ENCODE data around the gene MYNN.

The MYNN gene

DNA sequence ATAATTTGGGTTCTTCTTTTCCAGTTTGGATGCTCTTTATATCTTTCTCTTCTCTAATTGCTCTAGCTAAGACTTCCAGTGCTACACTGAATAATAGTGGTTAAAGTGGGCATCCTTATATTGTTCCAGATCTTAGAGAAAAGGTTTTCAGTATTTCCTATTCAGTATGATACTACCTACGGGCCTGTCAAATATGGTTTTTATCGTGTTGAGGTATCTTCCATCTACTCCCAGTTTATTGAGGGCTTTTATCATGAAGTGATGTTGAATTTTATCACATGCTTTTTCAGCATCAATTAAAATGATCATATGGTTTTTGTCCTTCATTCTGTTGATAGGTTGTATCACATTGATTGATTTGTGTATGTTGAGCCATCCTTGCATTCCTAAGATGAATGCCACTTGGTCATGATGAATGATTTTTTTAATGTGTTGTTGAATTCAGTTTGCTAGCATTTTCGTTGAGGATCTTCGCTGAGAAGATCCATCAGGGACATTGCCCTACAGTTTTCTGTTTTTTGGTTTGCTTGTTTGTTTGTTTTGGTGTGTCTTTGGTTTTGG, 42.5 kb downstream of the MYNN start:
- H3K27ac ChIP-seq: no peak overlapping the region
- TF ChIP-seq, protein P1, sequence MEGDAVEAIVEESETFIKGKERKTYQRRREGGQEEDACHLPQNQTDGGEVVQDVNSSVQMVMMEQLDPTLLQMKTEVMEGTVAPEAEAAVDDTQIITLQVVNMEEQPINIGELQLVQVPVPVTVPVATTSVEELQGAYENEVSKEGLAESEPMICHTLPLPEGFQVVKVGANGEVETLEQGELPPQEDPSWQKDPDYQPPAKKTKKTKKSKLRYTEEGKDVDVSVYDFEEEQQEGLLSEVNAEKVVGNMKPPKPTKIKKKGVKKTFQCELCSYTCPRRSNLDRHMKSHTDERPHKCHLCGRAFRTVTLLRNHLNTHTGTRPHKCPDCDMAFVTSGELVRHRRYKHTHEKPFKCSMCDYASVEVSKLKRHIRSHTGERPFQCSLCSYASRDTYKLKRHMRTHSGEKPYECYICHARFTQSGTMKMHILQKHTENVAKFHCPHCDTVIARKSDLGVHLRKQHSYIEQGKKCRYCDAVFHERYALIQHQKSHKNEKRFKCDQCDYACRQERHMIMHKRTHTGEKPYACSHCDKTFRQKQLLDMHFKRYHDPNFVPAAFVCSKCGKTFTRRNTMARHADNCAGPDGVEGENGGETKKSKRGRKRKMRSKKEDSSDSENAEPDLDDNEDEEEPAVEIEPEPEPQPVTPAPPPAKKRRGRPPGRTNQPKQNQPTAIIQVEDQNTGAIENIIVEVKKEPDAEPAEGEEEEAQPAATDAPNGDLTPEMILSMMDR (conservative IDR thresholded peaks at IDR 0.05): no peak

DNA sequence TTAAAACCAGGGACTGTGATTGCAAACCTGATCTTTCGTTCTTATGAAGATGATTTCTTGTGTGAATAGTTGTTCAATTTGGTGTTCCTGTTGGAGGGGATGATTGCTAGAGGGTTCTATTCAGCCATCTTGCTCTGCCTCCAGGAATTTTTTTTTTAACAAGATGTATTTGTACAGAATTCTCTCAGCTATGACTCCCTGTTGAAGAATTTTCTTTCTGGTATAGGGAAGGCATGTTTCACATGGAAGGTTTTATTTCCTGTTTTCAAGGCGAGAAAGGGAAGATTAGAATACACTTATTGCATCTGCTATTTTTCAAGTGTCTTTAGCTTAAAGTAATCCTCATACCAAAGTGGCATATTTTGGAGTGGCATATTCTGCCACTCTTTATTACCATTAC, 45.1 kb downstream of the MYNN start:
- H3K27ac ChIP-seq: no peak overlapping the region
- TF ChIP-seq, protein P1 (conservative IDR thresholded peaks at IDR 0.05): no peak

DNA sequence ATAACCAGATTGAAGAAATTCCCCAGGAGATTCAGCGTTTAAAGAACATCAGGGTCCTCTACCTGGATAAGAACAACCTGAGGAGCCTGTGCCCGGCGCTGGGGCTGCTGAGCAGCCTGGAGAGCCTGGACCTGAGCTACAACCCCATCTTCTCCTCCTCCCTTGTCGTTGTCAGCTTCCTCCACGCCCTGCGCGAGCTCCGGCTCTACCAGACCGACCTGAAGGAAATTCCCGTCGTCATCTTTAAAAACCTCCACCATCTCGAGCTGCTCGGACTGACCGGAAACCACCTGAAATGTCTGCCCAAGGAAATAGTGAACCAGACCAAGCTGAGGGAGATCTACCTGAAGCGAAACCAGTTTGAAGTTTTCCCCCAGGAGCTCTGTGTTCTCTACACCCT, 48.9 kb downstream of the MYNN start:
- TF ChIP-seq, protein P1 (conservative IDR thresholded peaks at IDR 0.05): no peak
- H3K27ac ChIP-seq: no peak overlapping the region

DNA sequence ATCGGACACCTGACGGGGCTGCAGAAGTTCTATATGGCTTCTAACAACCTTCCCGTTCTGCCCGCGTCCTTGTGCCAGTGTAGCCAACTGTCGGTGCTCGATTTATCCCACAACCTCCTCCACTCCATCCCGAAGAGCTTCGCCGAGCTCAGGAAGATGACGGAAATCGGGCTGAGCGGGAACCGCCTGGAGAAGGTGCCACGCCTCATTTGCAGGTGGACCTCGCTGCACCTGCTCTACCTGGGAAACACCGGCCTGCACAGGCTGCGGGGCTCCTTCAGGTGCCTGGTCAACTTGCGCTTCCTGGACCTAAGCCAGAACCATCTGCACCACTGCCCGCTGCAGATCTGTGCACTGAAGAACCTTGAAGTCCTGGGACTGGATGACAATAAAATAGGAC, 49.3 kb downstream of the MYNN start:
- TF ChIP-seq, protein P1 (conservative IDR thresholded peaks at IDR 0.05): no peak
- H3K27ac ChIP-seq: no peak overlapping the region

DNA sequence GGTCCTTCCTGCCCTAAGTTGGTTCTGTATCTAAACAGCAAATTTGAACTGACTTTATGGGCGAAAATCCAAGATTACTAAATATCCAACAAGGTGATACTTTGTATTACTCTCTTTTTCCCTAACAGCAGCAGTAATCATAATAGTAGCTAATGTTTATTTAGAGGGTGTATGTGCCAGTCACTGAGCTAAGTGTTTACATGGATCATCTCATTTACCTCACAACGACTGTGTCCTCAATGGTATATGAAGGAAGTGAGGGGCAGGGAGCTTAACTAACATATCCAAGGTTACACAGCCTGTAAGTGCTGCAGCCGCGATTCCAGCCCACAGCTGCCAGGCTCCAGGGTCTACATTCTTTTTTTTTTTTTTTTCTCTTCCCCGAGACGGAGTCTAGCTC, 49.8 kb downstream of the MYNN start:
- H3K27ac ChIP-seq: no peak overlapping the region
- TF ChIP-seq, protein P1 (conservative IDR thresholded peaks at IDR 0.05): no peak

DNA sequence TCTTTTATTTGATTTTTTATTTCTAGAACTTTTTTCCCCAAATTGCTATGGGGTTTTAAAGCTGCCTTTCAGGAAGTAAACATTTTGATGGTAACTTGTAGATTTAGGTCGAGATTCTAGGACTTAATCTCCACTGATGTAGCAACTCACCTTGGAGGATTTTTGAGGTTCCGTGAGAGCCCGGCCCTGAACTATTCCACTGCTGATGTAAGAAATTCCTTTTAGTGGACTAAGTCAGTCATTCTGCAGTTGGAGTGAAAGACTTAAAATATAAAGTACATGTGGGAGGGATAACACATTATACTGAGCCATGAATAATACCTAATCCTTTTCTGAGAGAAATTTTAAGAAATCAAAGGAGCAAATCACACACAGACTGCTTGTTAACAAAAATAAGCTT, 52.1 kb downstream of the MYNN start:
- TF ChIP-seq, protein P1 (conservative IDR thresholded peaks at IDR 0.05): no peak
- no peak overlapping the region for H3K27ac ChIP-seq

DNA sequence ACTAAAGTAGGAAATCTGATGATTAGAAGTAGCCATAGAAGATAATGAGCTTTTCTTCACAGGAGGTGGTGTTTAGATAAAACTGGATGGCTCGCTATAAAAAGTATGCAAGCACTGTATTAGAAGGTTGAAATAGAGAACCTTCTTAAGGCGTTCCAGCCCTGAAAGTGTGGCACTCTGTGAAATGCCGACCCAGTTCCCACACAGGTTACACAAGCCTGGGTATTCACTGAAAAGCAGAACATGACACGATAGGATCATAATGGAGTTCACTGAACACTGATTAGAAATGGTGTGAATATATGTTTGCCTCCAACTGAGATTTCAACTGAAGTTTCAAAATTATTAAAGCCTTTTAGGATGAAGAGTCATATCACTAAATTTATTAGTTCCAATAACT, 54.5 kb downstream of the MYNN start:
- H3K27ac ChIP-seq: no peak overlapping the region
- TF ChIP-seq, protein P1 (conservative IDR thresholded peaks at IDR 0.05): no peak

Measured in VCaP (cell line).